Ectodermal cell (in vitro differentiated cells): Measurements from ENCODE around the gene TNK1. TPM values are rescaled to one million over a fixed set of nuclear protein-coding genes. Genes with fewer than 3 reads are reported as not detected.
"Not testable (repeated sequence)": the region's sequence is repeated elsewhere in the genome, so short reads cannot be mapped to it uniquely, and the experiment has no call there.

Experiments
- H3K27ac ChIP-seq: 2 replicates; pipeline ENCODE4 v1.7.0; 2013; ENCODE audit warnings: mild to moderate bottlenecking, low read depth, low read length; ENCODE audit not compliant: insufficient read depth, poor library complexity, severe bottlenecking
- H3K27me3 ChIP-seq: 2 replicates; pipeline ENCODE4 v1.7.0; 2013; ENCODE audit warnings: mild to moderate bottlenecking, low read length; ENCODE audit not compliant: insufficient read depth, control insufficient read depth, poor library complexity, severe bottlenecking
- H3K36me3 ChIP-seq: one replicate; pipeline ENCODE4 v1.7.0; 2013; ENCODE audit warnings: low read length; ENCODE audit not compliant: control insufficient read depth, insufficient read depth
- H3K4me1 ChIP-seq: one replicate; pipeline ENCODE4 v1.7.0; 2013; ENCODE audit warnings: low read length; ENCODE audit not compliant: control insufficient read depth, insufficient read depth
- H3K4me3 ChIP-seq: 2 replicates; pipeline ENCODE4 v1.7.0; 2013; ENCODE audit warnings: low read depth, low read length, control low read depth; ENCODE audit not compliant: insufficient read depth
- H3K9me3 ChIP-seq: 2 replicates; pipeline ENCODE4 v1.7.0; 2013; ENCODE audit warnings: mild to moderate bottlenecking, low read length, moderate library complexity; ENCODE audit not compliant: control insufficient read depth
- WGBS, 2 experiments: methylation state at CpG; one replicate each; pipeline ENCODE4 v1.1.7; 2013; ENCODE audit warnings: missing lambda C conversion rate in 2 of 2; 5-methylcytosine and 5-hydroxymethylcytosine counted together
- polyA plus RNA-seq, 4 experiments: library from polyadenylated mRNA; stranded (reverse); fragments of 50-300 nt; gene quantifications; one replicate each; pipeline ENCODE4 v1.2.3, GENCODE V29; 2013

TNK1 gene
- polyA plus RNA-seq (2013, experiment 1 of 4) = 1.9 TPM
- 1.6 TPM for polyA plus RNA-seq (2013, experiment 2 of 4)
- 1.6 TPM for polyA plus RNA-seq (2013, experiment 3 of 4)
- polyA plus RNA-seq (2013, experiment 4 of 4) = 1.3 TPM

DNA sequence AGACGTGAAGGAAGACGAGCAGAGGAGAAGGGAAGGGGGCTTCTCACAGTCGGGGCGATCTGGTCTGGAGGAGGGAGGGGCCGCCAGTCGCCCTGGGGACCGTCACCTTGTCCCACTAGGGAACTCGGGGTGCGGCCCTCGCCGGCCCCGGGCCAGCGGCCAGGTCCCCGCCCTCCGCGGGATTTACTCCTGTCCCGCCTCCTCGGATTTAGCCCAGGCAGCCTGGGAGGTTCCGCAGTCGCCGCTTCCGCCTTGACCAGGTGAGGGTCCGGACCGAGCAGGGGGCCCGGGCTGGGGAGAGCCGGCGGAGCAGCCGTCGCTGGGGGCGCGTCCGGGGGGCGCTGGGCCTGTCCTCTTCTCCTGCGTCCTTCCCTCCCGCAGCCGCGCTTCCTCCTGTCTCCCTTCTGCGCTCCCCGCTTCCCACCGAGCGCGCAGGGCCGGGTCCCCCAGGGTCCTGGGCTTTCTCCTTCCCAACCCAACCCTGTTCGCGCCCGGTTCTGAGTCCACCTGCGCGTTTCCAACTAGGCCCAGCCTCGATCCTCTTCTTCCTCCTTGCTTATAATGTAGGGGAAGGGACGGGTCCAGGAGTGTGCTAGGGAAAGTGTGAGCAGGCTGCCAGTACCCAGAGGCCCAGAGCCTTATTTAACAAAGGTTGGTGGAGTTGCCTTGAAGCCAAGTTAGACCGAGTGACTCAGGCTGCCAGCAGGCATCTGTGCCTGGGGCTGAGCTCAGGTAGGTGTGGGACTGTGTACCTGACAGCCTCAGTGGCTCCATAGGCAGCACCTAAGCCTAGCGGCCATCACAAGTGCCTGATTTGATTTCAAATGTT, at the start of gene TNK1:
TSS of gene TNK1 (plus strand) at position 235 of the 829 bp plus-strand sequence. CDS start 1,838 bp downstream, outside the sequence.
- no peaks in the 10 kb centered on the region for H3K9me3 ChIP-seq
- no peaks in the 10 kb centered on the region for H3K36me3 ChIP-seq
- H3K4me3 ChIP-seq = peak within 1 kb of the TSS; percentile 42
- H3K4me1 ChIP-seq = peaks cover 4% of the 10 kb centered on the region
- peaks cover 57% of the 10 kb centered on the region for H3K27me3 ChIP-seq
- 4% methylated on average over 48 to 52 of the region's 52 CpGs for WGBS, 2 experiments
- no peak within 1 kb of the TSS for H3K27ac ChIP-seq

DNA sequence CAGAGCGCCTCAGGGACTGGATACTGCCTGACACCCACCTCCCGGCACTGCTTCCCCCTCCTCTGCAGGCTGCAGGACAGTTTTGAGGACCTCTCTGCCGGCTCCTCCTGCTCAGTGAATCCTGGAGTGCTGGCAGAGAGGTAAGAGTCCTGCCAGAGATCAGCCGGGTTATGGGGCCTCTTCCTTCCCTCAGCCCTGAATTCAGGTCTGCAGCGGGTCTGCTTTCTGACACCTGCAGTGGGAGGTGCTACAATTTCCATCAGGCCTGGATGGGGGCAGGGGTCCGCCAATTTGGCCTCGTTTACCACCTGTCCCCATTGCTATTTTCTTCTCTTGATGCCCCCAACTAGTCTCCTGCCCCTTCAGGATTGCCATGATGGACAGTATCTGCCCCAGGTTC, 48.8 kb upstream of the TNK1 start:
- H3K4me1 ChIP-seq = peaks cover 16% of the 10 kb centered on the region
- 75% methylated on average over 7 of the region's 7 CpGs for WGBS, 2 experiments
- no peaks in the 10 kb centered on the region for H3K27me3 ChIP-seq
- no peak overlapping the region for H3K27ac ChIP-seq
- no peak overlapping the region for H3K4me3 ChIP-seq
- H3K36me3 ChIP-seq = no peaks in the 10 kb centered on the region
- no peaks in the 10 kb centered on the region for H3K9me3 ChIP-seq

DNA sequence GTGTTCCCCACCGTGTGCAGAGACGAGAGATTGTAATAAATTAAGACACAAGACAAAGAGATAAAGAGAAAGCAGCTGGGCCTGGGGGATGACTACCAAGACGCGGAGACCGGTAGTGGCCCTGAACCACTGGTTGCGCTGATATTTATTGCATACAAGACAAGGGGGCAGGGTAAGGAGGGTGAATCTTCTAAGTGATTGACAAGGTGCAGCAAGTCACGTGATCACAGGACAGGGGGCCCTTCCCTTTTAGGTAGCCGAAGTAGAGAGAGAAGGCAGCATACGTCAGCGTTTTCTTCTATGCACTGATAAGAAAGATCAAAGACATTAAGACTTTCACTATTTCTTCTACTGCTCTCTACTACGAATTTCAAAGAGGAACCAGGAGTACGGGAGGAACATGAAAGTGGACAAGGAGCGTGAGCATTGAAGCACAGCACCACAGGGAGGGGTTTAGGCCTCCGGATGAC, 48.3 kb upstream of the TNK1 start:
- not testable (repeated sequence) for H3K27me3 ChIP-seq, H3K36me3 ChIP-seq, H3K4me3 ChIP-seq, H3K27ac ChIP-seq, H3K9me3 ChIP-seq
- 89 to 90% methylated on average over 11 to 13 of the region's 14 CpGs for WGBS, 2 experiments
- peaks cover 15% of the 10 kb centered on the region for H3K4me1 ChIP-seq

DNA sequence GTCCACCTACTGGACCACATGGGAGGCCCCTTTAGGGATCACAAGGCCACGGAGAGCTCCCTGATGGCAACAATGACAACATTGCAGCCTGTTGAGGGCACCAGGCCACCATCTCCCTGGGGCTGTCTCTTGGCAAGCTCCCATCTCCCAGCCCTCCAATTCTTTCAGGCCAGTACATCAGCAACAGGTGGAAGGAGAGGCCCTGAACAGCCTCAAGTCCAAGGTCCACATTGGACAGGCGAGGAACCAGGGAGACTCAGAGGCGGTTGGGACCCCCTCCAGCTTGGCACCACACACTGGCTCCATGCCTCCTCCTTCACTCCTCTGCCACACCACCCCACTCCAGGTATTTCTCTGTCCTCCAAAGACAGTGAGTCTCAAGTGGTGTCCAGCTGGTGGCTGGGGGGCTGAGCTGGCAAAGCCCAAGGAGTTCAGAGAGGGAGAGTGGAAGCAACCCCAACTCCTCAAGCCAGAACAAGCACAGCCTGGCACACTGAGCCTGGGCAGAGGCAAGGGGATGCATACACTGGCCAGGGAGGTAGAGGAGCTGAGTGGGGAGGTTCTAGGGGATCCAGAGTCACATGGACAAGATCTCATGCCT, 45.9 kb upstream of the TNK1 start:
- Histone ChIP-seq H3K27ac (no peak overlapping the region), H3K9me3 (no peaks in the 10 kb centered on the region), H3K36me3 (no peaks in the 10 kb centered on the region), H3K27me3 (no peaks in the 10 kb centered on the region), H3K4me3 (no peak overlapping the region), H3K4me1 (peaks cover 7% of the 10 kb centered on the region)
- 90 to 97% methylated on average over 3 of the region's 3 CpGs for WGBS, 2 experiments

DNA sequence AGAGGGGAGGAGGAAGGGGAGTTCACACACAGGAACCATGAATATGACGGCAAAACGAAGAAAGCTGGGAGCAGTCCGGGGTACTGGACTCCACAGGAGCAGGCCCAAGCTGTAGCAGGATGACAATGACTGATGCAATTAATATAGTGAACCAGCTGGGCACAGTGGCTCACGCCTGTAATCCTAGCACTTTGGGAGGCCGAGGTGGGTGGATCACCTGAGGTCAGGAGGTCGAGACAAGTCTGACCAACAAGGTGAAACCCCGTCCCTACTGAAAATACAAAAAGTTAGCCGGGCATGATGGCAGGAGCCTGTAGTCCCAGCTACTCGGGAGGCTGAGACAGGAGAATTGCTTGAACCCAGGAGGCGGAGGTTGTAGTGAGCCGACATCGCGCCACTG, 45.1 kb upstream of the TNK1 start:
- not testable (repeated sequence) for H3K36me3 ChIP-seq, H3K27me3 ChIP-seq, H3K4me3 ChIP-seq, H3K27ac ChIP-seq, H3K9me3 ChIP-seq, H3K4me1 ChIP-seq
- 92% methylated on average over 13 of the region's 13 CpGs for WGBS, 2 experiments

DNA sequence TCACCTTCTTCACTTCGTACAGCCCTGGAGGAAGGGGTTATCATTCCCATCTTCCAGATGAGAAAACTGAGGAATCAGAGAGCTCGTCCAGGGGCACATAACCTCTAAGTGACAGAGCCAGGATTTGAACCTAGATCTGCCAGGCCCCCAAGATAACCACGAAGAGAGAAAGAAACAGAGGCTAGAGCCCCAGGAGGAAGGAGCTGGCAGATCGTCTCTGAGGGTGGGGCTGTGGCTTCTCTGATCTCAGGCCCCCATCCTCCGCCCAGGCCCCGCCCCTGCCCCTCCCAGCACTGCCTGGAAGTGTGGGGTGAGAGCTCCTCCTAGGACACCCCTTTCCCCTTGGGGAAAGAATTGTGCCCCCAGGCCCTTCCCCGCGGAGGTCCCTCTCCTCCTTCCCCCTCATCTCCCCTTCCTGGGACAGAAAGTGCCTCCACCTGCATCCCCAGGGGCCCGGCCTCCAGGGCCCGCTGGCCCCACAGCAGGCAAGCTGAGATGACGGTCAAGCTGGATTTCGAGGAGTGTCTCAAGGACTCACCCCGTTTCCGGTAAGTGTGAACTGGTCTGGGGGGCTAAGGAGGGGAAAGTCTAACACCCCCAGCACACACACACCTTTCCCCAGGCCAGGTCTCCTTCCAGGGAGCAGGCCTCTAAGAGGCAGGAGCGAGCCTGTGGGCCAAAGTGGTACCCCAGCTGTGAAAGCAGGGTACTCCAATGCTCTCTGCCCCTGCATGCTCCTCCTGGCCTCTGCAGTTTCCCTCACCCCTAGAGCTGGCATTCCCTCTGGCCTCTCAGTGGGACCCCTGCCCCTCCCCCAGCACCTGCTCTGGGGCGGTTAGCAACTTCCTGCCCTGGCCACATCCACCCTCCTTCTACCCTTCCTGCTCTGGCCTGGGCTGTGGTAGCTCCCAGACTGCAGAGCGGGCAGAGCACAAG, 44.4 kb upstream of the TNK1 start, which contains the start of gene ACAP1:
TSS of gene ACAP1 (plus strand) at position 290 of the 936 bp plus-strand sequence. CDS start at position 496, 206 bp downstream.
- 64 to 67% methylated on average over 17 of the region's 17 CpGs for WGBS, 2 experiments
- peaks cover 7% of the 10 kb centered on the region for H3K4me1 ChIP-seq
- H3K4me3 ChIP-seq = no peak within 1 kb of the TSS
- no peaks in the 10 kb centered on the region for H3K36me3 ChIP-seq
- H3K27me3 ChIP-seq = no peaks in the 10 kb centered on the region
- H3K27ac ChIP-seq = no peak within 1 kb of the TSS
- no peaks in the 10 kb centered on the region for H3K9me3 ChIP-seq

DNA sequence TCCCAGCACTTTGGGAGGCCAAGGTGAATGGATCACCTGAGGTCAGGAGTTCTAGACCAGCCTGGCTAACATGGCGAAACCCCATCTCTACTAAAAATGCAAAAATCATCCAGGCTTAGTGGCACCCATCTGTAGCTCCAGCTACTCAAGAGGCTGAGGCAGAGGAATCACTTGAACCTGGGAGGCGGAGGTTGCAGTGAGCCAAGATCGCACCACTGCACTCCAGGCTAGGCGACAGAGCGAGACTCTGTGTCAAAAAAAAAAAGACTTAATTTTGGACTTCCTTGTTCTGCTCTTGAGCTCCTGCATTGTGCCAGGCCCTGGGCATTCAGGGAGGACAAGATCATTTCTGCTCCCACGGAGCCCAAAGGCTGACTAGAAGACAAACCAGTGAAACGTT, 43.3 kb upstream of the TNK1 start:
- not testable (repeated sequence) for H3K36me3 ChIP-seq, H3K9me3 ChIP-seq, H3K27me3 ChIP-seq, H3K27ac ChIP-seq, H3K4me3 ChIP-seq, H3K4me1 ChIP-seq
- WGBS, 2 experiments = 83 to 87% methylated on average over 7 of the region's 7 CpGs

GRCh38 chr17:7340179-7340578, 40.7 kb upstream of the TNK1 start:
- no peak overlapping the region for H3K4me3 ChIP-seq
- no peaks in the 10 kb centered on the region for H3K36me3 ChIP-seq
- 82 to 96% methylated on average over 2 of the region's 2 CpGs for WGBS, 2 experiments
- peaks cover 7% of the 10 kb centered on the region for H3K4me1 ChIP-seq
- H3K9me3 ChIP-seq = no peaks in the 10 kb centered on the region
- H3K27me3 ChIP-seq = no peaks in the 10 kb centered on the region
- no peak overlapping the region for H3K27ac ChIP-seq

GRCh38 chr17:7341842-7342241, 39.0 kb upstream of the TNK1 start:
- Histone ChIP-seq H3K4me1 (peaks cover 2% of the 10 kb centered on the region), H3K9me3 (no peaks in the 10 kb centered on the region), H3K27me3 (no peaks in the 10 kb centered on the region), H3K4me3 (no peak overlapping the region), H3K36me3 (no peaks in the 10 kb centered on the region), H3K27ac (no peak overlapping the region)
- 97 to 98% methylated on average over 13 of the region's 13 CpGs for WGBS, 2 experiments
